CD4-positive, alpha-beta T cell treated with Interleukin-4 for 4 hours (primary cell): ENCODE data around the gene LHPP.
A peak's percentile ranks its signal among the peaks of the same experiment; 100 is the strongest.

Experiments used
- DNase-seq: peaks from one replicate; pipeline ENCODE4 v3.0.0-alpha.2; 2020

The LHPP gene

DNA sequence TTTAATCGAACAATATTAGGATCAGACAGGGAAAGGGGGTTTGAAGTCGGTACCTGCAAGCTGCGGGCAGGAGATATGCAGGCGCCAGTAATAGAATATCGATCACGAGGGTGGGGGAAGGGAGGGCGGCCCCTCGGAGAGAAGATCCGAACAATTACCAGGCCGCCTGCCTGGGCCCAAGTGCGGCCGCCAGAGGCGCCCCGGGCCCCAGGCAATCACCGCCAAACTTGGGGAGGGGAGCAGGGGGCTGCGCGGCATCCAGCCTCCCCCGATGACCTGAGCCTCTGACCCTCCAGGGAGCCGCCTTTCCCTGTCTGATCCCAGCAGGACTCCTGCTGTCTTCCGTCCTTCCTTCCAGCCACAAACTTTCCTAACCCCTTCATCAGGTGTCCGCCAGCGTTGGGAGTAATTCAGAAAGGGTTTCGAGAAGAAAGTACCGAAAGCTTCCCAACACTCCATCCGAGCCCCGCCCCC is 12.9 kb upstream of the LHPP start:
- no peak for DNase-seq

DNA sequence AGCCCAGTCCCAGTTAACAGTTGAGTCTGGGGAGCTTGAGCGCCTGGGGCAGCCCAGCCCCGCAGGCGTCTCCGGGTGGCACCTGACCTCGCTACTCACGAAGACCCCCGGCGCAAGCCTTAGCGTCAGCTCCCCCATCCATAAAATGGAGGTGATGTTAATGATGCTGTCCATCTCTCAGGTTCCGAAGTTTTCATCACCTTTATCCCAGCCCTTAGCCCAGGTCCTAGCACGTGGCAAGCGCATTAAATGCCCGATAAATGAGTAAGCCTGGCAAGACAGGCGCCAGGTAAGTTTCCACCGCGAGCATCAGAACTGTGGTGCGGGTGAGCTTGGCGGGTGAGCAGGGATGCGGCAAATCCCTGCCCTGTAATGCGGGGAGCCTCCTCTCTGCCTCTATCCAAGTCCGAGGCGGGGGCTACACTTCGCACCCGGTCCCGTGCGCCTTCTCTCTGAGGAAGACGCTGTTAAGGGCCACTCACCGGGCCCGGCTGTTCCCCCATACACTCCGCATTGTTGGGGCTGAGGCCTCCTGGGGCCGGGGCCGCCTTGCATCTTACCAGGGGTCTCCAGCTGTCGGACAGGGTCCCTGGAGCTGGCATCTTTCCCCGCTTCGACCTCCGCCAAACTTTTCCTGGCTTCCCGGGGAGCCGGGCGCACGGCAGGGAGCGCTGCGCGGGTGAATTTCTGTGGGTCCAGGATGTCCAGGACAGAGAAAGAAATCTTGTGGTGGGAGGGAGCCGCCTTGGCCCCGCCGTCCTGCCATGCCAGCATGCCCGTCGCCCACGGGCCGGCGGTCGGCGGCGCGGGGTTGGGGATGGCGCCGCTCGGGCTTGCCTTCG is 12.2 kb upstream of the LHPP start:
- no peak for DNase-seq

DNA sequence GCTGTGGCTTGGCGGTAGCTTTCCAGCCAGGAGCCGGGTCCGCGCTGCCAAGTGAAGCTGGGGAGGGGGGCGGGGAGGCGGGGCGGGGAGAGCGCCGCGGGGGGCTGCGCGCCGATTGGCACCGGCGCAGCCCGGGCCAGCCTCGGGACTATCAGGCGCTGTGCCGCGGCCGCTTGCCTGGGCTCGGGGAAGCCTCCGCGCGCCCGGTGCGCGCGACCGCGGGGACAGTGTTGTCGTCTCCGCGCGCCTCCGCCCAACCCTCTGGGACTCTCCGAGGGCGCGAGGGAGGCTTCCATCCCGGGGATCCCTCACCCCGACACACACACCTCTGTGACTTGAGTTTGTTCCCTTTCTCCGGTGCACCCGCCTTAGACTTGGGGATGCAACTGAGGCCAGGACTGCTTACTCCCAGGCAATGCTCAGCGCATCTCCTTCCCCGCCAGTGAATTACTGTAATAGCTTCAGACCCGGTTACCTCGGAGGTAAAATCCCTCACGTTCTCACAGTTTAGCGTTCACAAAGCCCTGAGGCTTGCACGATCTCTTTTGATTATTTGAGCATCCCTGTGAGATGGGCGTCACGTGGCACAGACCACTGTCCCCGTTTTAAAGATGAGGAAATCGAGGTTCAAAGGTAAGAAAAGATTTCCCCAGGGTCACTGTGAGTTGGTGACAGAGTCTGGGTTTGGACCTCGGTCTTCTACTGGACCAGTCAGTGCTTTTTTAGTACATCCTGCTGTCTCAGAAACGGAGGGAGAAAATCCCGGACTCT is 11.4 kb upstream of the LHPP start, which contains the start of gene NKX1-2:
Gene NKX1-2, minus strand, starts transcription at position 24 of the 771 bp plus-strand sequence. CDS start 92 bp downstream, outside the sequence.
- DNase-seq, result no peak

DNA sequence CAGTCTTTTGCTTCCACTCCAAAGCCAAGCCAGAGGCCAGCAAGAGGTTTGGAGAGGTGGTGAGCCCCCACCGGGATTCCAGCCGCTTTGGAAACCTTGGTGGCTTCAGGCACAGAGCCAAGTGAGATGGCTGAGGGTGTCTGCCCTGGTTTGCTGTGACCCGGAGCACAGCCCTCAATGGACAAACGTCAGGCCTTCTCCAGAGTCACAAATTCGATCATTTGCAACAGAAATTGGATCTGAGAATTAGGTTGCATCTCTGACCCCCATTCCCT is 10.9 kb upstream of the LHPP start:
- no peak for DNase-seq

DNA sequence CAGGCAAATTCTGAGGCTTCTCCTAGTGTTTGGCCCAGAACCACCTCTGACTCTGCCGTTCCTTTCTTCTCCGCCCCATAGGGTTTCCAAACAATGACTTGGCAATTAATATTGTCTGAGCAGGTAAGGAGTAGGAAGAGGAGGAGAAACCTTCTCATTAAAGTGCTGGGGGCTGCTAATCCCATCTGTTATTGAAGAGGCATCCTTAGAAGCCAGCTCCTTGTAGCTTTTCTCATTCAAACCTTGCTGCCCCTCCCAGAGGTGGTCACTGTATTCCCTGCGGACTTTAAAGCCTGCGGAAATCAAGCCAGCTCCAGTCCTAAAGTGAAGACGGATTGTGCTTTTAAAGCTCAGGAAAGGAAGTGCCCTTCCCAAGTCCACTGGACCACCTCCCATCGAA is 10.3 kb upstream of the LHPP start:
- no peak for DNase-seq

DNA sequence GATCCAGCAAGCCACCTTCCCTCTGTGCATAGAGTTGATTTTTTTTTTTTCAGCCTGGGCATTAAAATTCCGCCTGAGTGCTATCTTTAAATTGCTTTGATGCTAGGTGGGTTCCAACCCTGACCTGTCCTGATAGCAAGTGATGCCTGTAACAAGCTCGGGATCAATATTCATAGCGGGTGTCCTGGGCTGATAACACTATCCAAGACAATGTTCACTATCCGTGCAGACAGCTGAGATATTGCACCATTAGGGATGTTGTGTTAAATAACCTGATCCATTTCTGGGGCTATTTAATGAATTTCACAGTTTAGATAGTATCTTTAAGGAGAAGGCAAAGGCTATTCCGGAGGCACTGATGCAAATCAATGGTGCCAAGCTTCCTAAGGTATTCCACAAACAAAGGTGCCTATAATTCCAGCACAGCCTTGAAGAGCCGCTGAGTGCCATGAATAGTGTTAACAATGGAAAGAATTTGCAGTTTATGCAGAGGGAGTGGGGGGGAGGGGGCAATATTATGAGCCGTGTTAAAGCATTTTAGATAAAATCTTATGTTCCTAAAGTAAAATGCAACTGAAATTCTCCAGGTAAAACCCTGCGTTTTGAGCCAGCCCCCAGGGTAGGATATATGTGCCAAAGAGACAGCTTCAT is 7.5 kb upstream of the LHPP start:
- no peak for DNase-seq

DNA sequence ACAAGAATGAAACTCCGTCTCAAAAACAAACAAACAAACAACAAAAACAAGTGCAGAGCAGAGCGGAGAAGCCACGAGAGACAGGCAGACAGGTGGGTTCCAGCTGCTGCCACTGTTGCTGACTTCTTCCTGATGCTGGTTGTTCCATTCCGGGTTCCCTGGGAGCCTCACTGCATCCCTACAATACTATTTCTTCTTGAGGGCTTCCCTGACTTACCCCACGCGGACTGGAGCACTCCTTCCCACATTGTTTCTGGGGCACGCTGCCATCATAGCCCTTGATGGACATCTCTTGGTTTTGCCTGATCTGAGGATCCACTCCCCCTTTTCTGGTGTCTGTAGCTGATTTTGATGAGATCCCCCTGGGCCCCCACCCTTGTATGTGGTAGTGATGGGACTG is 6.2 kb upstream of the LHPP start:
- no peak for DNase-seq

DNA sequence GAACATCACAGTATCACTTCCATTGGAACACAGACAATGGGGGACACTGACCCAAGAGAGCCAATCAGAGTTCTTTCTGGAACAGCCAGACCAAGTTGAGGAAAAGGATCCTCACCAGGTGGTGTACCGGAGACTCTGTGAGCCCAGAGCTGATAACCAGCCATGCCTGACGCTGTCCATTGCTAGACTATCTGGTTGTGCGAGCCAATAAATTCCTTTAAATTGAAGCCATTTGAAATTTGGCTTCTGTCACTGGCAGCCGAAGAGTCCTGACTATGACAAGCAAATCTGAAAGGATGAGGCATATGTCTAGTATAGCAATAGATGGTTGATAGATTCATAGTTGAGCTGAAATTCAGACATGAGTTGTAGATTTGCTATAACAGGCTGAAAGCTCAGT is 3.1 kb upstream of the LHPP start:
- no peak for DNase-seq

DNA sequence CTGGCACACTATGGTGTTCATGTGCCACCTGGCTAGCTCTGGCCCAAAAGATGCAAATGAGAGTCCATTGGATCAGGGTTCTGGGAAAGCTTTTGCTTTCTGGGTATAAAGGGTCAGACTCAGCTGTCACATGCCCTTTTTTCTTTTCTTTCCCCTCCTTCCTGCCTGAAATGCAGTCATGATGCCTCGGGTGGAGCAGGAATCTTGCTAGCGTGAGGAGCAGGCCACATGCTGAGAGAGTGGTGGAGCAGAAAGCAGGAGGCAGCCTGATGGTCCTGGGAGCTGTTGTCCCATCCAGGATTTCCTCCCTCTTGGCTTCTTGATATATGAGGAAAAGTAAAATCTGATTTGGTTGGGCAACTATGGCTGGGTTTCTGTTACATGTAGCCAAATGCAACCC is 2.7 kb upstream of the LHPP start:
- DNase-seq, result no peak

DNA sequence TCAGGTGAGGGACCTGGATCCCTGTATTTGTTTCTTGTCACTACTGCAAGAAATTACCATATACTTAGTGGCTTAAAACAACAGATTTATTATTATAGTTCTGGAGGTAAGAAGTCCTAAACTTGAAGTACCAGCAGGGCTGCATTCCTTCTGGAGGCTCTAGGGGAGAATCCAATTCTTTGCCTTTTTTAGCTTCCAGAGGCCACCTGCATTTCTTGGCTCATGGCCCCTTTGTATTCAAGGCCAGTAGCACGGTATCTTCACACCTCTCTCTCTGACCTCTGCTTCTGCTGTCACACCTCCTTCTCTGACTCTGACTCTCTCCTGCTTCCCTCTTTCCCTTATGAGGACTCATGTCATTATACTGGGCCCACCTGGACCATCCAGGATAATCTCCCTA is 2.2 kb upstream of the LHPP start:
- no peak for DNase-seq

DNA sequence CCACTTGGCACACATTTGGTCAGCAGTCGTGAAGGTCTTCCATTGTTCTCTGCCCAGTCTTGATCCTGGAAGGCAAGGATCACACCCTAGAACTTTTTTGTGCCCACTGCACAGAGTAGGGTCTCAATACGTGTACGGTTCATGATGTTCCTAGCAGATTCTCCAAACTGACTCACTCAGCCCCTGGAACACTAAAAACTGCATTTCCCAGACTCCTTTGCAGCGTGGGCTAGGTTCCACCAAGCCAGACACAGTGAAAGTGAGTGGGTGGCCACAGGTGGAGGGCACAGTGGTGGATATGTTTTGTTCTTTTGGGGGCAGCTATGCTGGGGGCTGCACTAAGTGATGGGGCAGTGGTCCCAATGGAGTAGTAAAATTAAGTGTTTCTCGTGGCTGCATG is 1.5 kb upstream of the LHPP start:
- DNase-seq, result no peak

DNA sequence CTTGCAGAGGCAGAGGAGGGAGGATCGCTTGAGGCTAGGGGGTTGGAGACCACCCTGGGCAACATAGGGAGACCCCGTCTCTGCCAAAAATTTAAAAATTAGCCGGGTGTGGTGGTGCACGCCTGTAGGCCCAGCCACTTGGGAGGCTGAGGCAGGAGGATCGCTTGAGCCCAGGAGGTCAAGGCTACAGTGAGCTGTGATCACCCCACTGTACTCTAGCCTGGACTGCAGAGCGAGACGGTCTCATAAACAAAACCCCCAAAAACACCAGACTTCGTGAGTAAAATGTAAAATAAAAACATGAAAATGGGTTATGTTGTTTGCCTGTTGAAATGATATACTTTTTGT is 699 bp downstream of the LHPP start:
- no peak for DNase-seq

DNA sequence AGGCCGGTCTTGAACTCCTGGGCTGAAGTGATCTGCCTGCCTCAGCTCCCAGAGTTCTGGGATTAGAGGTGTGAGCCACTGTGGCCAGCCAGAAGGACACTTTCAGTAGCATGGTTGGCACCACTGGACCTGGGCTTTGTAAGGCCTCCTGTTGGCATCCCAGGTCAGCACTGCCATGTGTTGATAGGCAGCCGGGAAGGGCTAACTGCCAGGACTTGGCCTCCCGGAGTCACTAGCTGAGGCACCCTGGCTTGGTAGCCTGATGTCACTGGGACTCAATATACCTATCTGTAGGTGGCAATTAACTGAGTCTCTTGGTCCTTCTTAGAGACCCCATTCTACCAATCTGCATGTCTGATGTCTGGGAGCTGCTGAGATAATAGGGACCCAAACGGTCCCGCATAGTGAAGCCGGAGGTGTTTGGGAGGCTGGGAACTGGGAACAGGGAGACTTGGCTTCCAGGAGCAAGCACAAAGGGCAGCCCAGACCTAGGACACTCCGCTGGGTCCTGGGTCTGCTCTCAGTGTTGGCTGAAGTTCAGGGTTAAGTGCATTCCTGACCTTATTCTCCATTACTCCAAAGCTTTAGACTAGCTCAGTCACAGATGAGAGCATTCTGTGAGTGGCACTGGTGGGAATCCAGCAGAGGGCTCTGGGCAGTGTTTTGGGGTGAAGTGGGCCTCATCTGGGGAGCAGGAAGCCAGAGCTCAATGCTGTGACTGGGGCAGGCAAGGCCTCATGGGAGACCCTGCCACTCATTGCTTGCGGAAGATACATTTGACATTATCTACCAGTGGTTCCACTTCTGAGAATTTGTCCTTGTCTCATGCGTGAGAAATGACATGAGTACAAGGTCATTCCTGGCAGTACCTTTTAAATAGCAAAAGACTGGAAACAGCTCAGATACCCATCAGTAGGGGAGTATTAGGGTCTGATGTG is 2.7 kb downstream of the LHPP start:
- DNase-seq, result no peak

DNA sequence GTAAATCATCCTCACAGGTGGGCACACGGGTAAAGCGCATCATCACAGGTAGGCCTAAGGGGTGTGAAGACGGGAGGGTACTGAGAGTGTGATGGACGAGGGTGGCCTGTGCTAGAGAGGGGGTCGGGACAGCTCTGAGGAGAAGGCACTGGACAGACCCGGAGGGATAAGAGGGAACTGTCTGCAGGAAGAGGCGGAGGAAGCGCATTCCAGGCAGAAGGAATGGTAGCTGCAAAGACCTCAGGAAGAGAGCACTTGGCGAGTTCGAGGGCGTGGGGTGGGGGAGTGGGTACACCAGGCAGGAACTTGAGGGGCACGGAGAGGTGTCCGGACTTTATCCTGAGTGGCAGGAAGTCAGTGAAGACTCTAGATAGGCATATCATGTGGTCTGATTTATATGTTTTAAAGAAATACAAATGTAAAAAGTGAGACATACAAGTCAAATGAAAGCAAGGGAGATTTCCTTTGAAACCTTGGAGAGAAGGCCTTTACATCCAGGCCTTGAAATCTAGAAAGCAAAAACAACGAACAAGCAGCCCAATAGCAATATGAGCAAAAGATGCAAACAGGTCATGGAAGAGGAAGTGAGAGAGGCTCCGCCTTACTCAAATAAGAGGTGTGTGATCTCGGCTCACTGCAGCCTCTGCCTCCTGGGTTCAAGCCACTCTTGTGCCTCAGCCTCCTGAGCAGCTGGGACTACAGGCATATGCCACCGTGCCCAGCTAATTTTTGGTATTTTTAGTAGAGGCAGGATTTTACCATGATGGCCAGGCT is 3.6 kb downstream of the LHPP start:
- DNase-seq, result peak; percentile 7

DNA sequence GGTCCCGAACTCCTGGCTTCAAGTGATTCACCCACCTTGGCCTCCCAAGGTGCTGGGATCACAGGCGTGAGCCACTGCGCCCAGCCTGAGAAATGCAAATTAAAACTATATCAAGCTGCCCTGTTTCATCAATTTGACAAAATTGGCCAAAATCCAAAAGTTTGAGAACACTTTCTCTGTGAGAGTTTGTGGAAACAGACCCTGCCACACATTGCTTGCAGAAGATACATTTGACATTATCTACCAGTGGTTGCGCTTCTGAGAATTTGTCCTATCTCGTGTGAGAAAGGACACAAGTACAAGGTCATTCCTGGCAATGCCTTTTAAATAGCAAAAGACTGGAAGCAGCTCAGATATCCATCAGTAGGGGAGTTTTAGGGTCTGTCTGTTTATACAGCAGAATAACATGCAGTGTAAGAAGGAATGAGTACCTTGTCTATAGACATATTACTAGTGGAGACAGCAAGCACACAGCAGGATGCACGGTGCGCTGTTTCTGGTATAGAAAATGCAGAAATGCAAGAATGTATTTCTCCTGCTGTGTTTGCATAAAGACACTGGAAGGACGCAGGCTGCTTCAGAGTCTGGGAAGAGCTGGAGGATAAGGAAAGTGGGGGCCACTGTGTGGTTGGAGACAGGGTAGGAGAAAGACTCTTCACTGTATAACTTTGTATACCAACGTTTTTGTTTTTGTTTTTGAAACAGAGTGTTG is 4.3 kb downstream of the LHPP start:
- DNase-seq, result no peak

DNA sequence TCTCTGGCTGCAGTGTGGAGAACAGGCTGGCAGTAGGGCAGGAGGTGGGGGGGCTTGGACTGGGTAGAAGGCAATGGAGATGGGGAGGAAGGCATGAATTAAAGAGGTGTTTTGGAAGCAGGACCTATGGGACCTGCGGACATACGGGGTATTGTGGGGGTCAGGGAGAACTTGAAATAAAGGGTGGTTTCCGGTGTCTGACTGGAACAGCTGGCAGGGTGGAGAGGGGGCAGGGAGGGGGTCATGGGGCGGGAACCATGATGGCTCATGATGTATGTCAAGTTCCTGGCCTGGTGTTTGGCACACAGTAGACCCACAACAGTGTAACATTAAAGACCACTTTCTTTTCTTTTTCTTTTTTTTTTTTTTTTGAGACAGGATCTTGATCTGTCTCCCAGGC is 5.5 kb downstream of the LHPP start:
- DNase-seq, result no peak

DNA sequence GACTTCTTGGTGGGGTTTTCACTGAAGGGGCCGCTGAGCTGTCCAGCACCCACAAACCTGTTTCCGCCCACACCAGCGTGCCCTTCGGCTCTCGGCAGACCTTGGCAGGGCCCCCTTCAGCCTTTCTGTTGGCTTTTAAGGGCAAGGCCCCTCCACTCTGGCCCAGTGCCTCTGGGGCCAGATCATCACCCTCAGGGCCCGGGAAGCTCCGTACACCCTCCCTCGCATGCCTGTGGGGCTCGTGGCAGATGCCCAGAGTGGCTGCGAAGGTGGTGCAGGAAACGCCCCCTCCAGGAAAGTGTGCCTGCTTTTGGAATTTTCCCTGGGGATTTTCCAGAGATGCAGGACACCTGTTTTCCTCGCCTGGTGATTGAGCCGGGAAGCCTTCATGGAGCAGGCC is 7.0 kb downstream of the LHPP start:
- no peak for DNase-seq

DNA sequence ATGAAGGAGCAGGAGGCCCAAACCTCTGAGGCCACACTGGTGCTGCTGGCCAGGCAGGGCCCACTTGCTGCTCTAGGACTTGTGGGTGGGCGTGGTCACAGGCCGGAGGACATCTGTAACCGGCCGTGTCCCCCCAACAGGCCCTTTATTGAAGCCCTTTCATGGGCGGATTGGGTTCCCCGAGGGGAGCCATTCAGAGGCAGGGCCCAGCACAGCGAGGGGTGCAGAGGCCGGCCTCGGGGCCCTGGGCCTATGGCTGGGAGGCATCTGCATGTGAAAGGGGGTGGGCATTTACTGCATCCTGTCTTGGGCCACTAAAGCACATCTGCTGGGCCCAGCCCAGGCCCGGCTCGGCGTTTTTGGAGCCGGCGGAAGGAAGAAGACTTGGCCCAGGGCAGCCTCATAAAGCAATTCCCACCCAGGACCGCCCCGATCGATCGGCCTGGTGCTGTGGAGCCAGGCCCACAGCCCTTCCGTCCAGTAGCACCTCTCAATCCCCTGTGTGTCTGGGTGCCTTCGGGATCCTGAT is 8.4 kb downstream of the LHPP start:
- DNase-seq, result no peak

DNA sequence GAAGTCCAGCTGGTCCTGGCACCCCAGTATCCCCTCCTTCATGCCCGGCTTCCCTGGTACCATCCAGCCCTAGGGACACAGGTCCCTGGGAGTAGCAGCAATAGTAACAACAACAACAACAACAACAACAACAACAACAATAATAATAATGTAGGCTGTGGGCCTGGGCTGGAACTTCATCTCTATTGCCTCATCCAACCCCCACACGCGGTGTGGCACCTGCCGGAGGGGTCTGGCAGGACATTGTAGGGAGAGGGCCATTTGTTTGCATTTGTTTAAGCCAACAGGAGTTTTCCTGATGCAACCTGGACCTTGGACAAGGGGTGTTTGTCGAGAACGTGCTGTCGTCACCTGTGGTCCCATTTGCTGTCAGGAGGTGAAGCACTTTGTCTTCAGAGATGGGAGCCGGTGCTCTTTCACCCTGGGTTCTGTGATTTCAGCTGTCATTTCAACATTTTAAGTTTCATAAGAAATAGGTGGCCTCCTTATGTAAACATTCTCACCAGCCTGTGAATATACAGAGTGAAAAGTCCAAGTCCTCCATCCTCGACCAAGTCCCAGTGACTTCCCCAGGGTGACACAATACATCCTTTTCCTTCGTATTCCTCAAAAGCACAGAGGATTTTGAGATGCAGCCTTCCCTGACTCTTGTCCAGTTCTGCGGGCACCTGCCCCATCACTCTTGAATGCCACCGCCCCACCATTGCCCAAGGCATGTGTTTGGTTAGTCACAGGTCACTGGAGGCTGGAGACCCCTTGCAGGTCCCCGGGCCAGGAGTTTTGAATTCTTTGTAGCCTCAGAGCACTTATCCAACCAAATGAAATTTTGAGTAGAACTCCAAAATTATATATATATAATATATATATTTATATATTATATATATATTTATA is 9.2 kb downstream of the LHPP start:
- no peak for DNase-seq

DNA sequence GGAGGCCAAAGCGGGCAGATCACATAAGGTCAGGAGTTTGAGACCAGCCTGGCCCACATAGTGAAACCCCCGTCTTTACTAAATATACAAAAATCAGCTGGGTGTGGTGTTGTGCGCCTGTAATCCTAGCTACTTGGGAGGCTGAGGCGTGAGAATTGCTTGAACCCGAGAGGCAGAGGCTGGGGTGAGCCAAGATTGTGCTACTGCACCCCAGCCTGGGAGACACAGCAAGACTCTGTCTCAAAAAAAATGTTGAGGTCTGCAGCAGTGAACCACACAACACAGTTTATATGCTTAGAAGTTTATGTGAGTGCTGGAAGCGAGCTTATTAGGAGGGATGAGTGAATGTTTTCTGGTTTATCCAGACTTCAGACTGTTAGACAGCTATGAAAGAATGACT is 10.4 kb downstream of the LHPP start:
- DNase-seq, result no peak
